HT-29 (cell line): ENCODE results near the gene VWA5B2. TPM values are rescaled to one million over a fixed set of nuclear protein-coding genes. Genes with fewer than 3 reads are reported as not detected.

Experiments used
- DNase-seq: peaks from one replicate; pipeline ENCODE4 v3.0.0-alpha.2; 2015; ENCODE audit warnings: low spot score
- total RNA-seq: library from RNA; depleted of rRNA; stranded (reverse); fragments of >200 nt; shearing (Covaris generic); gene quantifications from 2 replicates; pipeline ENCODE4 v1.2.3, GENCODE V29; 2014

The VWA5B2 gene
- total RNA-seq, 1 experiment from 2014 or later = 1.4 TPM

DNA sequence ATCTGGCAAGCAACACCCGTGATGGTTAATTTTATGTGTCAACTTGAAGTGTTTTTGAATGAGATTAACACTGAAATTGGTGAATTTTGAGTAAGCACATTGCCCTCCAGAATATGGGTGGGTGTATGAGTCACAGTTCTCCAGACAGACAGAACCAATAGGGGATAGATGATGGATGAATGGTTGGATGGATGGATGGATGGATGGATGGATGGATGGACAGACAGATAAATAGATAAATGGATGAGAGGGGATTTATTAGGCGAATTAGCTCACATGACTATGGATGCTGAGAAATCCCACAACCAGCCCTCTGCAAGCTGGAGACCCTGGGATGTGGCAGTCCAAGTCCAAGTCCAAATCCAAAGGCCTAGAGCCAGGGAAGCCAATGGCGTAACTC lies 5.4 kb upstream of the VWA5B2 start:
- no peak for DNase-seq

DNA sequence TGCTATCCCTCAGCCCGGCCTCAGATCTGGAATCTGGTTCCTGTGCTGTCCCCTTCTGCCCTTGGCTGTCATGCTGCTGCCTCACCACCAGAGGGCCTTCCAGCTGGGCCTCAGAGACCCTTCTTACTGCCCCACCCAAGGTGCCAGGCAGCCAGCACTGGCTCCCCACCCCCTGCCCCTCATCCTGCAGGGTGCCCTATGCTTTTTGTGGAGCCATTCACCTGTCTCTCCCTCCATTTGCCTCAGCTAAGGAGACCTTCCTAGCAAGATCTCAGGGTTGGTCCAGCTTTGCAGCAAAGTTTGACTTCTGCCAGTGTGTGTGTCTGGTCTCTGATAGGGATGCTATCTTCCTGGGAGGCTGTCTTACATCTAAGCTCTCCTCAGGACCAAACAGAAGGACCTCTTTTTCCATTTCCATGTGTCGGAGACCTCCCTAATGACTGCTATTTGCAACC lies 1.9 kb upstream of the VWA5B2 start:
- DNase-seq = peak; percentile 45

DNA sequence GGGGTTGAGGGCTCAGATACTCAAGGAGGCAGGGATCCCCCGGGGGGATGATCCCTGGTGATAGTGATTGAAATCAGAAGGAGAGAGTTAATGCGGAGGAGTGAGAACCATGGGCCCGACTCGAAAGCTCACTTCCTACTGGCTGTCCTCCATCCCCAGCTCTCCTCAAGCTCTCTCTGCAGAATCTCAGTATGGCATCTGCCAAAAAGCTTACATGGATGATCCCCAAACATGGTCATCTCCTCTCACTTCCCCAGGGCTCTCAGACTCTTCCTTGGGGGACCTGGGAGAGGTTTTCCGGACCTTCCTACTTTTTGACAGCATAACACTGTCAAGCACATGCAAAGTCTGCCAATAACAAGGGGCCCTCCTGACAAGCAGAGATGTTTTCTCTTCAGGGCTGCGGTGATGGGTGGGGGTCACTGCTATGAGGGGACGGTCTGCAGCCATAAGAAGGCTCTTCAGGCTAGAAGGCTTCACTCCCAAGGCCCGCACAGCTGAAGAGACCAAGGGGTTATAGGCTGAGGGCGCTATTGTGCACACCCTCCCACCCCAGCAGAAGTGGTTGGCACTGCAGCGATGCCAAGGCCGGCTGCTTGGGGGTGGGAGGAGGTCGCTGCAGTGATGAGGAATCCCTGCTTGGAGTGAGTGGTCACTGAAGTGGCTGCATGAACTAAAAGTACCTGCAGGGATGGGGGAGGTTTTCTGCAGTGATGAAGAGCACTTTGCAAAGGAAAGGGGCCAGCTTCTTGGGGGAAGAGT lies 828 bp upstream of the VWA5B2 start:
- no peak for DNase-seq

DNA sequence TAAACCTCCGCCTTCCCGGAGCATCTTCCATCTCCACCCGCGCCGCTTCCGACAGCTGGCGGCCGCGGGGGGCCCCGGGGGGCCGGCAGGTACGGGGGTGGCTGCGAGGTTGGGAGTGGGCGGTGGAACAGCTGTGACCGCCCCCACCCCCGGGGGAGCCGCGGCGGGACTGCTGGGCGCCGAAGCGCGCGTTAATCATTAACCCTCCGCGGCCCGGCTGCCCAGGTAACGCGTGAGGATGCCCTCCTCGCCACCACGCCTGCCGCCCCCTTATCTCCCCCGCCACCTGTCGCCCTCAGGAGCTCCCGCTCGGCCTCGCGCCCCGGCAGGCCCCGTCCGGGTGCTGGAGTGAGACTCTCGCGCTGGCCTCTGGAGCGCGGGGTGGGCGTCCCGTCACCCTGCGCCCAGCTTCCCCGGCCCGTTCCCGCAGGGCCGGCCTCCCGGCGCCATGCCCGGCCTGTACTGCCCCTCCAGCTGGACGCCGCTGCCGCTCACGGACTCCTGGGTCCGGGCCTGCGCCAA lies 757 bp downstream of the VWA5B2 start:
- no peak for DNase-seq

DNA sequence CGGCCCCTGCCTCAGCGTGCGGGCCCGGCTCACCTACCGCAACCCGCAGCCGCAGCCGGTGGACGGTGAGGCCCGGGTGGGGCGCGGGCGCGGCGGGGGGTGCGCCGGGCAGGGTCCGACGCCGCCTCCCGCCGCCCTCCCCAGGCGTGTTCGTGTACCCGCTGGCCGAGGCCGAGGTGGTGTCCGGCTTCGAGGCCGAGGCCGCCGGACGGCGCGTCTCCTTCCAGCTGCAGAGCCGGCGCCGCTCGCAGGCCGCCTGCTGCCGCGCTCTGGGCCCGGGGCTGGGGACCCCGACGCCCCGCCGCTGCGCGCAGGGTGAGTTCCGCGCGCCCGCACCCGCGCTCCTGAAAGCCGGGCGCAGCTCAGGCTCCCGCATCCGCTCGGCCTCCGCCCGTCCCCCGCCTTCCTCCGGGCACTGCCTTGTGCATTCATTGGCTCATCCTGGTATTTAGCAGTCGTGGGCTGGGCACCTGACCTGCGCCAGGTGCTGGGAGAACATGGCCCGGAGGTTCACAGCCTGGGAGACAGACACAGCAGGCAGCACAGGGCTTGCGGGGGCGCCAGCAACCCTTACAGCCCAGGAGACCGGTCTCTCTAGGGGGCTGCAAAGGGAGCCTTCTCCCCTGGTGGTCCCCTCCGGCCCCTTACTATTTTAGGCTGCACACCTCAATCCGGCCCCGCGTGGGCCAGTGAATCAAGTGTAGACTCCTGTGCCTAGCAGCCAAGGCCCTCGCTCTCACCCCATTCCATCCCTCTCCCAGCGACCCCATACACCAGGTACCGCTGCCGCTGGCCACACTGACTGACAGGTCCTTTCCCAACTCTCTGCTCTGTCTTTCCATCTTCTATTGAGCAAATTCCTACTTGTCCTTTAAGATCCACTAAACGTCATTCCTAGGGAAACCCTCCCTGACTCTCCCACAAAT lies 1.5 kb downstream of the VWA5B2 start:
- DNase-seq = peak; percentile 31

DNA sequence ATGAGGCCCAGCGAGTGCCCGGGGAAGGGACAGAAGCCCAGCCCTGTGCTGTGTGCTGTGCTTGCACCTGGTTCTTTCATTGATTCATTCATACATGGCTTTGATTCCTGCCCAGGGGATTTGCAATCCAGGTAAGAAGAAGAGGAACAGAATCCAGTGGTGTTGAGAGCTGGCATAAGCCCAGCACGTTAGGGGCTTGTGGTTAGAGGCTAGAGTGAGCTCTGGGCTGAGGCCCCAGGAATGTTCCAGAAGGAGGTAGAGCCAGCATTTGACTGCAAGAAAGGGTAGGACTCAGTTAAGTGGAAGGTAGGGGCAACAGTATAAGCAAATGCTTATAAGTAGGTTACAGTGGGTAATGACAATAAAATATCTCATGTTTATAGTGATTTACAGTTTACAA lies 2.3 kb downstream of the VWA5B2 start:
- DNase-seq = no peak

DNA sequence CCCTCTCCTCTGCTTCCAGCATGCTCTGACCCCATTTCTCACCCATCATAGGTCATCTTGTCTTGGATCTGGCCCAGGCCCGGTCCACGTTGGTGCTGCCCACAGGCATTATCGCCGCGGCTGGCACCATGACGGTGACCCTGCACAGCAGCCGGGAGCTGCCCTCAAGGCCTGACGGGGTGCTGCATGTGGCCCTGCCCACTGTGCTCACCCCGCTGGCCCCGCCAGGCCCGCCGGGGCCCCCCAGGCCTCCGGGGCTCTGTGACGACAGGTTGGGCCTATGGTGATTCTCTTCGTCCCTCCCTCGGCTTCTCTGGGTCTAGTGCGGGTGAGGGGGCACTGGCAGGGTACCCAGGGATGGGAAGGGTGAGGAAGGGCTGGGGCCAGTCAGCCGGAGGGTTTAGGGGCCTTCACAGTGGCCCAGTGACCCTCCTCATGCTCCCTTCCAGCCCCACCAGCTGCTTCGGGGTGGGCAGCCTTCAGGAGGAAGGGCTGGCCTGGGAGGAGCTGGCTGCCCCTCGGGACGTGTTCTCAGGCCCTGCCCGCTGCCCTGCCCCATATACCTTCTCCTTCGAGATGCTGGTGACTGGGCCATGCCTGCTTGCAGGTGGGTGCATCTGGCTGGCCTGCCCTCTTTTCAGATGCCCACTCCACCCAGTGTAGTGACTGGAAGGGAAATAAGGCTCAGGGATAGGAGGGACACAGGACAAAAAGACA lies 3.9 kb downstream of the VWA5B2 start:
- no peak for DNase-seq

DNA sequence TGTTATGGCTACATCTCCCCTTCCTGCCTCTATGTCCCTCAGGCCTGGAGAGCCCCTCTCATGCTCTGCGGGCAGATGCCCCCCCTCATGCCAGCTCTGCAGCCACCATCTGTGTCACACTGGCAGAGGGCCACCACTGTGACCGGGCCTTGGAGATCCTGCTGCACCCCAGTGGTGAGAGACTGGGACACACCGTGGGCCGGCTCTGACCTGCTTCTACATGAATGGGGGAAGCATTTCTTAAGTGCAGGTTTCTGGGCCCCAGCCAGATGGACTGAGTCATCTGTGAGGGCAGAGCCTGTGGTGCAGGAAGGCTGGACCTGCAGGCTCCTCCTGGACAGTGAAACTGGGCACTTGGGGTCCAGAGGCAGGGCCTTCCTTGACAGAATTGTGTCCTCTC lies 4.8 kb downstream of the VWA5B2 start:
- DNase-seq = peak; percentile 91

DNA sequence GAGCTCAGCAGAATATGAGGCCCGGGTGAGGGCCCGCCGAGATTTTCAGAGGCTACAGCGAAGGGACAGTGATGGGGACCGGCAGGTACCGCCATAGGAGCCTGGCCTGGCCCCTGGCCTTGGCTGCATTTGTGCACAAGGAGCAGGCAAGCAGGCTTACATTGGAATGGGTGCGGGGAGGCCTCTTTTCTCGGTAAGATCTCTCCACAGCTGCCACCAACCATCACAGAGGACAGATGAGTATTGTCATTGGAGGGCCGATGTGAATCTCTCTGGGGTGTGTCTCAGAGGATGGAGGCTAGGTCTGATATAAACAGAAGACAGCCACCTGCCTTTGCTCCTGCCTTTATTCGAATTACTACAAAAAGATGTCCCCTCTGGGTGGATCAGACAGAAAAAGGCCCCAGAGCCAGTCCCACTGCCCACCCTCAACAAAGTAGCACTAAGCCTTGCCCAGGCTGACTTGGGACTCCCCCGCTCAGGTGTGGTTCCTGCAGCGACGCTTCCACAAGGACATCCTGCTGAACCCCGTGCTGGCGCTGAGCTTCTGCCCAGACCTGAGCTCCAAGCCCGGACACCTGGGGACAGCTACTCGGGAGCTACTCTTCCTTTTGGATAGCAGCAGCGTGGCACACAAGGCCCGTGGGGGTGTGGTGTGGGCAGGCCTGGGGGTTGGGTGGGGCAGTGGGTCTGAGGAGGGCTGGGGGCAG lies 5.4 kb downstream of the VWA5B2 start:
- DNase-seq = no peak

DNA sequence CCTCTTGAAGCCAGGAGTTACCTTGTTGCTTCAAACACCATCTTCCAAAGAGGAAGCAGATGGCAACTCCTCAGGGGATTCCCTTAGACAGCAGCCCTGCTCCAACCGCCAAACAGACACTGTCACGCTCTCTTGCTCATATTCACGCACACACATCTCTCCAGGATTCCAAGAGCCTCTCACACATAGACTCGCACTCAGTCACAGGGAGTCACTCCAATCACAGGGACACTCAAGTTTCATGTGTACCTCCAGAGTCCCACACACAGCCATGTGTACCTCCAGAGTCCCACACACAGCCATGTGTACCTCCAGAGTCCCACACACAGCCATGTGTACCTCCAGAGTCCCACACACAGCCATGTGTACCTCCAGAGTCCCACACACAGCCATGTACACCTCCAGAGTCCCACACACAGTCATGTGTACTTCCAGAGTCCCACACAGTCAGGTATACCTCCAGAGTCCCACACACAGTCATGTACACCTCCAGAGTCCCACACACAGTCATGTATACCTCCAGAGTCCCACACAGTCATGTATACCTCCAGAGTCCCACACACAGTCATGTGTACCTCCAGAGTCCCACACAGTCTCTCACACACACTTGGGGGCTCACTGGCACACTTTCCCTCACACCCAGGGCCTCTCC lies 6.1 kb downstream of the VWA5B2 start:
- DNase-seq = no peak

DNA sequence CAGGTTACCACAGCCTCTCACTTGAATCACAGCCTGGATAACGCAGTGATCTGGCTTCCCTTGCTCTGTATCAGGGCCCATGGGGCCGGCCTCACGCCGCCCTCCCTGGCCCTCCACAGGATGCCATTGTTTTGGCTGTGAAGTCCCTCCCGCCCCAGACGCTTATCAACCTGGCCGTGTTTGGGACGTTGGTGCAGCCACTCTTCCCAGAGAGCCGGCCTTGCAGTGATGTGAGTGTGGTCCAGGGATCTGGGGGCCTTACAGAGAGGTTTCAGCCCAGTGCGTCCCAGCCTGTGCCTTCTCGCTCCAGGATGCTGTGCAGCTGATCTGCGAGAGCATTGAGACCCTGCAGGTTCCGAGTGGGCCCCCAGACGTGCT lies 6.6 kb downstream of the VWA5B2 start:
- no peak for DNase-seq

DNA sequence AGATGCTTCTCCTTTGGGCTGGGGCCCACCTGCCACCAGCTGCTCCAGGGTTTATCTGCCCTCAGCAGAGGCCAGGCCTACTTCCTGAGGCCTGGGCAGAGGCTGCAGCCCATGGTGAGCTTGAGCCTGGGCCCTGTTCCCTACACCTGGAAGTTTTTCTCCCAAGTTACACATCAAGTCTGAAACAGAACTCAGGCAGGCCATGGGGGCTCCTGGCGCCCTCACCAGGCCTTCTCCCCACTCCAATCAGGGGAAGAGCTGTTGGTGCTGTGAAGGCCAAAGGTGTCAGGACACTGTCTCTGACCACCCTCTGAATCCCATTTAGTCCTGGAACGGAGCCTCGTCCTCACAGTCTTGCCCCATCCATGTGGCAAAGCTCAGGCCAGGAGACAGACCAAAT lies 7.3 kb downstream of the VWA5B2 start:
- no peak for DNase-seq

DNA sequence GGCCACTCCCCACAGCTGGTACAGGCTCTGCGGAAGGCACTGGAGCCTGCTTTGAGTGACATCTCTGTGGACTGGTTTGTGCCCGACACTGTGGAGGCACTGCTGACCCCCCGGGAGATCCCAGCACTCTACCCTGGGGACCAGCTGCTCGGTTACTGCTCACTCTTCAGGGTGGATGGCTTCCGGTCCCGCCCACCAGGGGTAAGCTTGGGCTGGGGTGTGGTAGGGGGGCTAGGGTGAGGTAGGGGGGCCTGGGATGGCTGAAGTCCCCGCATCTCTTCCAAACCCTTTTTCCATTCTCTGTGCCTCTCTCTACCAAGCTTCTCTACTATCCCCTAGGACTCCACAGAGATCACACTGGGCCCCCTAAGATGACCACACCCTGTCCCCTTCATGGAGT lies 7.8 kb downstream of the VWA5B2 start:
- DNase-seq = no peak

DNA sequence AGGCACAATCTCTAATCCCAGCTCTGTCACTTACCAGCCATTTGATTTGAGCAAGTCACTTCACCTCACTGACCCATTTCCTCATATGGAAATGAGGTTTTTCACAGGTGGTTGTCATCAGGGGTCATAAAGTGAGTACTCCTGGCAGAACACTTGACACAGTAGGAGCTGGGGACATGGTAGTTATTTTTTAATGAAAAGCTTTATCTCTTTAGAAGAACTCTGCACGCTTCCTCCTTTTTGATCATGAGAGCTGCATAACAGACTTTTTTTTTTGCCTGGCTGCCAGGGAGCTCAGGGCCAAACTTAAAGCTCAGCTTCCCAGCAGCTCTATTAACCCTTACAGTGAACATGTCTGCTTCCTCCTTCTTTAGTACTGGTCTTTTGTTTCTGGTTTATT lies 8.4 kb downstream of the VWA5B2 start:
- no peak for DNase-seq

DNA sequence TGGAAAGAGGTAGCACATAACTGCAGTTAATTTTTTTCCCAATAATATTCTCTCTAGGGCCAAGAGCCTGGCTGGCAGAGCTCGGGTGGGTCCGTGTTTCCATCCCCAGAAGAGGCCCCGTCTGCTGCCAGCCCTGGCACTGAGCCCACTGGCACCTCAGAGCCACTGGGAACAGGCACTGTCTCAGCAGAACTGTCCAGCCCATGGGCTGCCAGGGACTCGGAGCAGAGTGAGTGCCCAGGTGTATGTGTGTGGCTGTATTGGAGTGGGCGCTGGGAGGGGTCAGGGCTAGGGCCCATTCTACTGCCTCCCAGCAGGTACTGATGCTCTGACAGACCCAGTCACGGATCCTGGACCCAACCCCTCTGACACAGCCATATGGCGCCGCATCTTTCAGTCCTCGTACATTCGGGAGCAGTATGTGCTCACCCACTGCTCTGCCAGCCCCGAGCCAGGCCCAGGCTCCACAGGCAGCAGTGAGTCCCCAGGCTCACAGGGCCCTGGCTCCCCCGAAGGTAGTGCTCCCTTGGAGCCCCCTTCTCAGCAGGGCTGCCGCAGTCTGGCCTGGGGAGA lies 8.9 kb downstream of the VWA5B2 start:
- DNase-seq = no peak

DNA sequence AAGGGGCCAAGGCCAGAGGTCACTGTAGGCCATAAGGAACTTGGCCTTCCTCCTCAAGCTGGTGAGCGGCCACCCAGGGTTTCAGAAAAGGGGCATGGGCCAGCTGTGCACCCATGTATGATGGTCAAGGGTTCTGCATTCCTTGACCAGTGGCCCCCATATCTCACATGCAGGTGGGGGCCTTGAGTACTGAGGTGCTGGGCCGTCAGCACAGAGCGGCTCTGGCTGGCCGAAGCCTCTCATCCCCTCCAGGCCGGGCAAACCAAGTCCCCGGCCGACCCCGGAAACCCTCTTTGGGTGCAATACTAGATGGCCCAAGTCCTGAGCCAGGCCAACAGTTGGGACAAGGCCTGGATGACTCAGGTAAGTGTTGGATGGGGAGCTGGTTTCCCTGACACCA lies 9.8 kb downstream of the VWA5B2 start:
- no peak for DNase-seq

DNA sequence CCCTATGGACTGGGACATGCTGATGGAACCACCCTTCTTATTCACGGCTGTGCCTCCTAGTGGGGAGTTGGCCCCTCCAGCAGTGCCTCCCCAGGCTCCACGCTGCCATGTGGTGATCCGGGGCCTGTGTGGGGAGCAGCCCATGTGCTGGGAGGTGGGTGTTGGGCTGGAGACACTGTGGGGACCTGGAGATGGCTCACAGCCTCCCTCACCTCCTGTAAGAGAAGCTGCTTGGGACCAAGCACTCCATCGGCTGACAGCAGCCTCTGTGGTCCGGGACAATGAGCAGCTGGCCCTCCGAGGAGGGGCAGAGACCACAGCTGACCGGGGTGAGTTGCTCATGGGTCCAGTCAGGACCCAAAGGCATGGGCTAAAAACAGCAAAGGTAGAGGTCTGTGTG lies 10.3 kb downstream of the VWA5B2 start:
- DNase-seq = no peak

DNA sequence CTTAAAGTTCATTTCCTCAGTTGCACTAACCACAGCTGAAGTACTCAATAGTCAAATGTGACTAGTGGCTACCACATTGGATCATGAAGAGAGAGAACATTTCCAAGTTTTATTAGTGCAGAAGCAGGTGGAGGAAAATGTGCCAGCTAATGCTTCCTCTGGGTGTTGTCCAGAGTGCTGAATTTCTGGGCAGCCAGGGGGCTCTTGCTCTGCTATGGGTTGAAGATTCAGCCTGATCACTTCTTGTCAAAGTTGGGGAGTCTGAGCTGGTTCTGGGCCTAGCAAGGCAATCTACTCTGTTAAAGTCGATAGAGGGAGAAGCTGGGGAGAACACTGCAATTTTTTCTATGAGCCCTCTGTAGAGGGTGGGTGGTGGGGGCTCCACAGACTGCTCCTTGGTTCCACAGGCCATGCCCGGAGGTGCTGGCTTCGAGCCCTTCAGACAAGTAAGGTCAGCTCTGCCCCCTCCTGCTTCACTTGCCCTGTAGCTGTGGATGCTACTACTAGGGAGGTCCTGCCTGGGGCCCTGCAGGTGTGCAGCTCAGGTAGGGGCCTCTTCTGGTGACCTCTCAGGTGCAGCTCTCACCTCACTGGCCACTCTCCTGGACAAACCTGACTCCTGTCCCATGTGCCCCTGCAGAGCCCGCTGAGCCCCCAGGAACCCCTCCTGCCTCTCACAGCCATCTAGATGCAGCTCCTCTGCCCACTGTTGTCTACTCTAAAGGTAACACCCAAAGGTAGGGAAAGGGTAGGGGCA lies 11.2 kb downstream of the VWA5B2 start:
- peak; percentile 44 for DNase-seq

DNA sequence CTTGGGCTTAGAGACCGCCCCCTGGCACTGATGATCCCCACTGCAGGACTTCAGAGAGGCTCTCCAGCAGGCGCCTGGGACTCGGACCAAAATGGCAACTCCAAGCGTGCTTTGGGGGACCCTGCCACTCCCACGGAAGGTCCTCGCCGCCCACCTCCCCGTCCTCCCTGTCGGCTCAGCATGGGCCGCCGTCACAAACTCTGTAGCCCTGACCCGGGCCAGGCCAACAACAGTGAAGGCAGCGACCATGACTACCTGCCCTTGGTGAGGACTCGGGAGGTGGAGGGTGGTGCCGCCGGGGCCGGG lies 11.7 kb downstream of the VWA5B2 start:
- no peak for DNase-seq
